ENCODE data around the gene RFX7.
"Not testable (repeated sequence)": the region's sequence is repeated elsewhere in the genome, so short reads cannot be mapped to it uniquely, and the experiment has no call there.

- not testable (repeated sequence) for TF ChIP-seq CTCF, POLR2A (IDR thresholded peaks at IDR 0.05)
Observed at GRCh38 chr15:56154768-56155167, 88.9 kb downstream of the RFX7 start.
